ENCODE measurements around the gene EXOC3L4.
A peak's percentile ranks its signal among the peaks of the same experiment; 100 is the strongest.

EXOC3L4 gene

DNA sequence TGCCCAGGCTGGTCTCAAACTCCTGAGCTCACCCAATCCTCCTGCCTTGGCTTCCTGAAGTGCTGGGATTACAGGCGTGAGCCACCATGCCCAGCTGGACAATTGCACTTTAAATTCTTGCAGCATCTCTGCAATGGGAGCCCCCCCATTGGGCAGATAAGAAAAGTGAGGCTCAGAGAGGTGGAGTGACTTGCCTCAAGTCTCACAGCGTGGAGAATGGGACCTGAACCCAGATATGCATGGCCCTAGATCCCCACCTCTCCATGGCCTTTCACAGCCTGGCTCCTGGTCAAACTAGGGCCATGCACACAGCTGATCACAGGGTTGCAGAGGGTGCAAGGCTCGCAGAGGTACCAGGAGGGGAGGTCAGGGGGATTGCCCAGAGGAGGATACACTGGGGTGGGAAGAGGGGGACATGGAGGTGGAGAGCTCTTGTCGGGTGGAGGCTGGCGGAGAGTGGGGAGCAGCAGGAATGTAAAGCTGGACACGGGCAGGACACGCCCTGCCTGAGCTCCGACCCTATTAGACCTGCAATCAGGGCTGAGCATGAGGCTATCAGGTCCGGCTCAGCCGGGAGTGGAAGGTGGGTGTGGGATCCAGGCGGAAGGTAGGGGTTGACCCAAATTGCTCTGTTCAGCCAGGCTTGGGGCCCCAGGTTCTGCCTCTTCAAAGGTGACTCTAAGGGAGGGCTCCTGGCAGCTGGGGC, 6.9 kb downstream of the EXOC3L4 start:
- no peak overlapping the region for H4K91ac ChIP-seq (ENCODE audit: low read length)
- H3K4me2 ChIP-seq (ENCODE audit: low read length, poor library complexity, severe bottlenecking) = no peak overlapping the region
- H3K9me3 ChIP-seq (ENCODE audit: control insufficient read depth, low read length) = no peaks in the 10 kb centered on the region
- peaks cover 17% of the 10 kb centered on the region for H3K4me1 ChIP-seq (ENCODE audit: control insufficient read depth, insufficient read depth, low read depth, low read length)
- no peak overlapping the region for H3K18ac ChIP-seq (ENCODE audit: low read depth in 1 of 2, low read length in 2 of 2)
- no peaks in the 10 kb centered on the region for H3K36me3 ChIP-seq (ENCODE audit: control insufficient read depth in 1 of 2, insufficient read depth in 2 of 2, low read depth in 1 of 2, low read length in 2 of 2)
- no peak overlapping the region for H3K4me3 ChIP-seq (ENCODE audit: insufficient read depth in 1 of 2, low read depth in 1 of 2, low read length in 2 of 2)
- H2AFZ ChIP-seq (ENCODE audit: low read depth, low read length) = no peak overlapping the region
- H2BK120ac ChIP-seq (ENCODE audit: low read depth, low read length) = no peak overlapping the region
- no peak overlapping the region for H2BK5ac ChIP-seq (ENCODE audit: low read depth, low read length, poor library complexity, severe bottlenecking)
- no peak overlapping the region for H3K23ac ChIP-seq (ENCODE audit: low read length in 2 of 2)
- H2AK5ac ChIP-seq (ENCODE audit: low read length, severe bottlenecking) = no peak overlapping the region
- no peak overlapping the region for H3K4ac ChIP-seq (ENCODE audit: low read depth in 1 of 2, low read length in 2 of 2)
- no peak for DNase-seq
- H3K27ac ChIP-seq (ENCODE audit: low read length, poor library complexity, severe bottlenecking) = no peak overlapping the region
- H3K27me3 ChIP-seq (ENCODE audit: control insufficient read depth in 1 of 2, insufficient read depth in 1 of 2, low read length in 2 of 2) = peaks cover 3 to 41% of the 10 kb centered on the region in 2 experiments
- H3K9ac ChIP-seq (ENCODE audit: low read length) = no peak overlapping the region
- H3K79me1 ChIP-seq (replicated peaks; ENCODE audit: low read length, poor library complexity, severe bottlenecking) = no peaks in the 10 kb centered on the region
- H2BK12ac ChIP-seq (ENCODE audit: low read length in 2 of 2) = no peak overlapping the region
- 88% methylated on average over 11 of the region's 11 CpGs for WGBS
- H2BK15ac ChIP-seq (ENCODE audit: low read depth, poor library complexity, severe bottlenecking) = no peak overlapping the region
- H3K14ac ChIP-seq (ENCODE audit: low read length in 2 of 2) = peak overlapping the region in 1 of 2 experiments; percentile 23
- no peak overlapping the region for H4K8ac ChIP-seq (ENCODE audit: low read length)

DNA sequence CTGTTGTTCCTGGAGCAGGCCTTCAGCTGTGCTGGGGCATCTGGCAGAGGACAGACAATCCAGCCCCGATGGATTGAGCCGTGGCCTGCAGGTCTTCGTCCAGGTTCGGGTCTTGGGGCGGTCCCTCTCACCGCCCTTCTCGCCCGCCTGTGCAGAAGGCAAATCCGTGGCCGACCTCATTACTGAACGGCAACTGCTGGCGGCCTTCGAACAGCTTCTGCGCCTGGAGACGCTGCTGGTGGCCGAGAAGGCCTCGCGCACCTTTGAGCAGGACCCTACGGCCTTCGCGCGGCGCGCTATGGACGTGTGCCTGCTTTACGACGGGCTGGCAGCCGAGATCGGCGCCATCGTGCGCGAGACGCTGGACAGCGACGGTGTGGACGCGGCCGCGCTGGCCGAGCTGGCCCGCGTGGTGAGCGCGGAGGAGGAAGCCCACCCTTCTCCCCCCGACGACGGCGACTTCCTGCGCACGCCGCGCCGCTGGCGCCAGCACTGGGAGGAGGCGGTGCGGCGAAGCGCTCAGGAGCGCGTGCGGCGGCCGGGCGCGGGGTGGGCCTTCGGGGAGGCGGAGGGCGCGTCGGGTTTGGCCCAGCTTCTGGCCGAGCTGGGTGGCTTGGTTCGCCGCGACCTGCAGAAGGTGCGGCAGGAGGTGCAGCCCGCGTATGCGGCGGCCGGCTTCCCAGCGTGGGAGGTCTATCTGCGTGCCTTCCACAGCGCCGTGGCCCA, 7.6 kb downstream of the EXOC3L4 start:
- Histone ChIP-seq H2AFZ (ENCODE audit: low read depth, low read length) (no peak overlapping the region), H2BK5ac (ENCODE audit: low read depth, low read length, poor library complexity, severe bottlenecking) (no peak overlapping the region), H3K9ac (ENCODE audit: low read length) (no peak overlapping the region), H3K14ac (ENCODE audit: low read length in 2 of 2) (no peak overlapping the region), H3K18ac (ENCODE audit: low read depth in 1 of 2, low read length in 2 of 2) (no peak overlapping the region), H3K4me2 (ENCODE audit: low read length, poor library complexity, severe bottlenecking) (no peak overlapping the region), H4K91ac (ENCODE audit: low read length) (no peak overlapping the region), H3K4me3 (ENCODE audit: insufficient read depth in 1 of 2, low read depth in 1 of 2, low read length in 2 of 2) (no peak overlapping the region), H3K36me3 (ENCODE audit: control insufficient read depth in 1 of 2, insufficient read depth in 2 of 2, low read depth in 1 of 2, low read length in 2 of 2) (no peaks in the 10 kb centered on the region), H3K4me1 (ENCODE audit: control insufficient read depth, insufficient read depth, low read depth, low read length) (peaks cover 17% of the 10 kb centered on the region), H2BK120ac (ENCODE audit: low read depth, low read length) (no peak overlapping the region), H2BK12ac (ENCODE audit: low read length in 2 of 2) (no peak overlapping the region), H3K27me3 (ENCODE audit: control insufficient read depth in 1 of 2, insufficient read depth in 1 of 2, low read length in 2 of 2) (peaks cover 3 to 41% of the 10 kb centered on the region in 2 experiments), H2BK15ac (ENCODE audit: low read depth, poor library complexity, severe bottlenecking) (peak overlapping the region; percentile 20), H3K23ac (ENCODE audit: low read length in 2 of 2) (no peak overlapping the region), H4K8ac (ENCODE audit: low read length) (no peak overlapping the region), H3K79me1 (replicated peaks; ENCODE audit: low read length, poor library complexity, severe bottlenecking) (no peaks in the 10 kb centered on the region), H3K4ac (ENCODE audit: low read depth in 1 of 2, low read length in 2 of 2) (no peak overlapping the region), H3K27ac (ENCODE audit: low read length, poor library complexity, severe bottlenecking) (no peak overlapping the region), H2AK5ac (ENCODE audit: low read length, severe bottlenecking) (no peak overlapping the region), H3K9me3 (ENCODE audit: control insufficient read depth, low read length) (no peaks in the 10 kb centered on the region)
- WGBS = 69% methylated on average over 80 of the region's 85 CpGs
- DNase-seq = no peak

DNA sequence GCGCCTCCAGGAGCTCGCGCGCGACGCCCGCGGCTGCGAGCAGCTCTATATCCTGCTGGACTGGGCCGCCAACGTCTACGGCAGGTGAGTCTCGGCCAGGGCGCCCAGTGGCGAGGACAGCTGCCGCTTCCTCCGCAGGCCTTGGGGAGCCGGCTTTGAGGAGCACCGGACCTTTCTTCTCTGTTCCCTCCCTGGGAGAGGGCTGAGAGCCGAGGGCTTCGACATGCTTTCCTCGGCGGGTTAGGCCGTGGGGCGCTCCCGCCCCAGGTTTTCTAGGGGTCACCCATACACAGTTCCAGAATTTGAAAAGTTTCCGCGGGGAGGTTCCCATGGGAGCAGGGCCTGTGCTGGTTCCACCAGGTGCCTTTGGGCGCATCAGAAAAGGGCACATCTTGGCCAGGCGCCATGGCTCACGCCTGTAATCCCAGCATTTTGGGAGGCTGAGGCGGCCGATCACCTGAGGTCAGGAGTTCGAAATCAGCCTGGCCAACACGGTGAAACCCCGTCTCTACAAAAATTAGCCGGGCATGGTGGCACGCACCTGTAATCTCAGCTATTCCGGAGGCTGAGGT, 8.2 kb downstream of the EXOC3L4 start:
- Histone ChIP-seq H3K9me3 (ENCODE audit: control insufficient read depth, low read length) (no peaks in the 10 kb centered on the region), H3K27me3 (ENCODE audit: control insufficient read depth in 1 of 2, insufficient read depth in 1 of 2, low read length in 2 of 2) (peaks cover 3 to 40% of the 10 kb centered on the region in 2 experiments), H2BK12ac (ENCODE audit: low read length in 2 of 2) (no peak overlapping the region), H2BK120ac (ENCODE audit: low read depth, low read length) (no peak overlapping the region), H3K4ac (ENCODE audit: low read depth in 1 of 2, low read length in 2 of 2) (no peak overlapping the region), H3K36me3 (ENCODE audit: control insufficient read depth in 1 of 2, insufficient read depth in 2 of 2, low read depth in 1 of 2, low read length in 2 of 2) (no peaks in the 10 kb centered on the region), H3K27ac (ENCODE audit: low read length, poor library complexity, severe bottlenecking) (no peak overlapping the region), H3K4me2 (ENCODE audit: low read length, poor library complexity, severe bottlenecking) (no peak overlapping the region), H2AK5ac (ENCODE audit: low read length, severe bottlenecking) (no peak overlapping the region), H2BK5ac (ENCODE audit: low read depth, low read length, poor library complexity, severe bottlenecking) (no peak overlapping the region), H2BK15ac (ENCODE audit: low read depth, poor library complexity, severe bottlenecking) (no peak overlapping the region), H3K23ac (ENCODE audit: low read length in 2 of 2) (no peak overlapping the region), H4K91ac (ENCODE audit: low read length) (no peak overlapping the region), H3K14ac (ENCODE audit: low read length in 2 of 2) (no peak overlapping the region), H3K9ac (ENCODE audit: low read length) (no peak overlapping the region), H4K8ac (ENCODE audit: low read length) (no peak overlapping the region), H2AFZ (ENCODE audit: low read depth, low read length) (no peak overlapping the region), H3K4me1 (ENCODE audit: control insufficient read depth, insufficient read depth, low read depth, low read length) (peaks cover 17% of the 10 kb centered on the region), H3K18ac (ENCODE audit: low read depth in 1 of 2, low read length in 2 of 2) (no peak overlapping the region), H3K79me1 (replicated peaks; ENCODE audit: low read length, poor library complexity, severe bottlenecking) (no peaks in the 10 kb centered on the region), H3K4me3 (ENCODE audit: insufficient read depth in 1 of 2, low read depth in 1 of 2, low read length in 2 of 2) (no peak overlapping the region)
- WGBS = 71% methylated on average over 39 of the region's 39 CpGs
- no peak for DNase-seq

Measured in mesenchymal stem cell (in vitro differentiated cells and primary cell).